ENCODE measurements around the gene FGD1. TPM values are rescaled to one million over a fixed set of nuclear protein-coding genes. Genes with fewer than 3 reads are reported as not detected.

Gene FGD1
- total RNA-seq, 1 experiment from 2014 or later, result 19.2 TPM

GRCh38 chrX:54413753-54414152 is 82.3 kb downstream of the FGD1 start:
- Histone ChIP-seq H3K9ac (ENCODE audit: extremely low read depth, insufficient read length, low read length) (no peak overlapping the region), H3K79me1 (ENCODE audit: insufficient read depth, low read depth, low read length, poor library complexity, severe bottlenecking) (no peaks in the 10 kb centered on the region), H3K9me3 (ENCODE audit: control insufficient read depth, low read depth, low read length) (peaks cover 18% of the 10 kb centered on the region), H3K23me2 (ENCODE audit: insufficient read length, low read depth, low read length, poor library complexity, severe bottlenecking) (no peaks in the 10 kb centered on the region), H4K91ac (ENCODE audit: insufficient read length, low read depth, low read length) (no peak overlapping the region), H3K23ac (ENCODE audit: insufficient read length, low read depth, low read length) (no peak overlapping the region), H3K79me2 (ENCODE audit: insufficient read depth, low read length) (no peaks in the 10 kb centered on the region), H2BK120ac (ENCODE audit: low read depth, low read length, poor library complexity, severe bottlenecking) (no peak overlapping the region), H3K4me1 (ENCODE audit: insufficient read depth, low read length) (no peaks in the 10 kb centered on the region), H3T11ph (ENCODE audit: low read length) (no peak overlapping the region), H4K5ac (ENCODE audit: insufficient read length, low read depth, low read length) (no peak overlapping the region), H3K14ac (ENCODE audit: insufficient read depth, low read length) (no peak overlapping the region), H3K18ac (ENCODE audit: insufficient read length, low read depth, low read length) (no peak overlapping the region), H4K20me1 (ENCODE audit: control insufficient read depth, insufficient read depth, insufficient read length) (no peaks in the 10 kb centered on the region), H2AK5ac (ENCODE audit: insufficient read length, low read length) (no peak overlapping the region), H3K56ac (ENCODE audit: insufficient read length, low read depth, low read length) (no peak overlapping the region), H3K27me3 (ENCODE audit: insufficient read depth, low read length) (no peaks in the 10 kb centered on the region), H4K8ac (replicated peaks; ENCODE audit: insufficient read length, low read depth, low read length) (no peak overlapping the region), H2AFZ (ENCODE audit: low read length) (no peak overlapping the region), H2BK12ac (ENCODE audit: insufficient read length, low read depth, low read length) (no peak overlapping the region), H3K27ac (ENCODE audit: insufficient read length, low read depth, low read length) (no peak overlapping the region), H3K4me2 (ENCODE audit: insufficient read depth, insufficient read length, low read length) (no peak overlapping the region), H2BK5ac (ENCODE audit: insufficient read length, low read length) (no peak overlapping the region), H2BK15ac (ENCODE audit: low read depth, low read length) (no peak overlapping the region), H2BK20ac (ENCODE audit: low read depth, low read length, poor library complexity, severe bottlenecking) (no peak overlapping the region), H3K4ac (ENCODE audit: low read depth, low read length) (no peak overlapping the region)
- H3K4me3 Mint-ChIP-seq, result no peak overlapping the region
- peaks cover 2 to 5% (median 3%) of the 10 kb centered on the region in 3 experiments; a peak in 5 of 7 replicates for H3K36me3 Mint-ChIP-seq (ENCODE audit: insufficient read depth in 1 of 3, low read depth in 3 of 3)
- peaks cover 63 to 67% of the 10 kb centered on the region in 2 experiments for H3K9me3 Mint-ChIP-seq
- H3K4me1 Mint-ChIP-seq, result peaks cover 9 to 10% of the 10 kb centered on the region in 2 experiments
- WGBS (ENCODE audit: extremely low coverage, insufficient read length, low lambda C conversion rate), result no CpG with 5 or more reads among the region's 3 CpGs
- H3K27ac Mint-ChIP-seq, result no peak overlapping the region; a peak in 1 of 7 replicates
- TF ChIP-seq CTCF (conservative IDR thresholded peaks at IDR 0.05), result no peak
- H3K27me3 Mint-ChIP-seq (ENCODE audit: low read depth), result peaks cover 2% of the 10 kb centered on the region
- DNase-seq, result no peak
